NCI-H1048 (cell line): Measurements from ENCODE around the gene PLPP1.

ENCODE experiments used
- DNase-seq: peaks from one replicate; lab custom pipeline; 2025; lab: John Stamatoyannopoulos, UW

The PLPP1 gene

DNA sequence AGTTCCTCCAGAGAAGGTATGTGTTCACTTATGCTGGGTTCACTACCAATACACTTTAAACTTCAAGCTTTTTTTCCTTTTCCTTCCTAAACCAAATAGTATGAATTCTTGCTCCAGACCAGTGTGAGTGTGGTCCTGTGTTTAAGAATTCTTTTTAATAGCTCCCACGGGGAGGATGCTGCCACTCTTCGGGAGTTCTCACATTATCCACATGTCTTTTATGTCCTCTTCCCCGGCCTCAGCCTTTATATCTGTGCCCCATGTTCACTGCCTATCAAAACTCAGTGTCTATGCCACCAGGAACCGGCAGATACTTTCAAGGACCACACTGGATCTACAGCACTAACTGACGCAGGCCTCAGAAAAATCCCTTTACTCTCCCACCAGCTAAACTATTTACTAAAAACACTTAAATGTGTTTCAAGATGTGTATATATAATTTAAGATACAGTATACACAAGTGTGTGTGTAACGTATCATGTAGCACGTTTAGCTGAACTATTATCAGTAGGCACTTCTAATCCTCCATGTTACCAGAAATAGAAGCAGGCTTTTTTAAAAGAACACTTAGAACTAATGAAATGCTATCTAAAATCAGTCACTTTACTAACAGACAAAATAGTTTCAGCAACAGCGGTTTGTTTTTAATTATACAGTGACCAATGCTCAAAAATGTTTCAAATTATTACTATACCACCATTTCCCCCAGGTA lies 88.0 kb downstream of the PLPP1 start:
- no peak for DNase-seq

DNA sequence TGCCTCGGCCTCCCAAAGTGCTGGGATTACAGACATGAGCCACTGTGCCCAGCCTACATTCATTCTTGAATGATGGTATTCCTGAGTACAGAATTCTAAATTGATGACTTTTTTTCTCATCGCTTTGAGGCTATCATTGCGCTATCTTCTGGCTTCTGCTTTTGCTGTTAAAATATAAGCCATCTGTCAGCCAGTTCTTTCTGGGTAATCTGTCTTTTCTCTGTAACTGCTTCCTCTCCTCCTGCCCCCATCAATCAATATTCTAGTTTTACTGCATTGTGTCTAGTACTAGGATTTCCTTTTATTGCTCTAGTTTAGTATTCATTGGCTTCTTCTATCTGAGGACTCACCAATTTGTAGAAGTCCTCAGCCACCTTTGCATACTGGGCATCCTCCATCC lies 89.0 kb downstream of the PLPP1 start:
- no peak for DNase-seq

DNA sequence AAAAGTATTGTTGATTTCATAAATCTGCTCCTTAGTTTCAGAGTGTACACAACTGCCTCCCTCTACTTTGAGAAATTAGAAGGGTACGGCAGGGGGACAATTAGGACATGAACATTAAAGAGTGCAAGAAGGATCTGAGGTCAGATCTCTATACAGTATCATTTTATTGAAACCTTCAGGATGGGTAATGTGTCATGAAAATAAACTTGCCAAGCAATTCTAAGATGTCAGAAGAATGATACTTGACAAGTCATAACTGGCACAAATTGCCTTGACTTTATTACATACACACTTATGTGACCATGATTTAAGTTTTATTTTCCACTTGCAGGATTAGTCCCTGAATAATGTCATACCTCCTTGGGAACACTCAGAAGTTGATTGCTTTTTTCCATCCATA lies 92.8 kb downstream of the PLPP1 start:
- no peak for DNase-seq

DNA sequence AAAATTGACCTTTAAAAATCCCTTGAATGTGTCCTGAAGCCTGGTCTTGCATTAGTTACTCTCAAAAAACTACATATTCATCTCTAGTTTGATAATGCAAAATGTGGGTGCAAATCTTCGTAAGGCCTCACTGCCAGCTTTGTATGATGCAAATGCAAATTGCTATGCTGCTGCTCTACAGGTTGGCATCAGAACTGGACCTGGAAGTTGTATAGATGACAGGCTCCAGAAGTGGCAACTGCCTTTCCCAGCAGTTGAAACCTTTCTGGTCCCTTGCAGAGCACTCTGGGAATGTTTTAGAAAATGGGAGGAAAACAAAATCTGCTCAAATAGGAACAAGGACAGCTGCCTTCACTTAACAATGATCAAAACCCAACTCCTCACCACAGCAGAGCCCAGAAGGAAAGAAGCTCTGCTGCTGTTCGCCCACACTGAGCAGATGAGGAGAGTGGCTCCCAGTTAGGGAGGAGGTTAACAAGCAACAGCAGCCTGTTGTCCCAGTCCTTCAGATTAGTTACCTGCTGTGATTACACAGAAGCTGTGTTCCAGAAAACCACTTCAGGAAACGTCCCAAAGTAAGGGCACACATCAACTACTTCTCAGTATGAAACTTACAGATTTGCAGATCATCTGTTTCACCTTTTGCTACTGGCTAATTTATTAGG lies 93.5 kb downstream of the PLPP1 start:
- DNase-seq: no peak

DNA sequence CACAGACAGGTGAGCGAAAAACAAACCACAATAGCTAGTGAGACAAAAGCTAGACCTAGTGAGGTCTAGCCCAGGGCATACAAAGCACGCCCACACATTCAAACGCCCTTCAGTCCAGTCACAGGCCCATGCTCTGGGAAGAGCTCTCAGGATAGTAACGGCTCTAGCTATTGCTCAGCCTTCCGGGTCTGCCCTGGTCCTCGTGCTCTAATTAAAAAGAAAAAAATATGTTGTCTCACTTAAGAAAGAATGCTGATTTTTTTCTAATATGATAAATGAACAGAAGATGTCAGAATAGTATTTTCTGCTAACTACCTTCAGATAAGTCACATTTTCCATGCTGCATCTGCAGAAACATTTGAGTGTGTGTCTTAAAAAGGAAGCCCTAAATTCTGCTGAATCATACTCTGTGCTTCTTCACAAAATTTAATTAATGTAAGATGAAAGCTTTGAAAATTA lies 94.5 kb downstream of the PLPP1 start:
- DNase-seq: no peak

DNA sequence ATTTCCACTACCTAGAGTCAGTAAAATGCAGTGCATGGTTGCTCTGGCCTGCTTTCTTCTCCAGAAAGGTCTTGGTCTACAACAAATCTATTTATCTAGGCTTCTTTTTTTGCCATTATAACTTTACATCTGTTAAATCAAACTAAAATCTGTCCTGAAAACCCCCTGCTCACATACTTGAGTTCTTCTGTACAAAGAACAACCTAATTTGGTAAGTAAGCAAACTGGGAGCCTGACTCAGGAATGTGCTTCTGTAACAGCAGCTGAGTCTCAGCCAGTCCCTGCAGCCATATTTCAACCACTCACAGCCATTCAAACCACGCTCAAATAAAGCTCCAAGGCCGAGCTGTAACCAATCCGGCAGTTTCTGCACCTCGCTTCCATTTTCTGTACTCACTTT lies 95.8 kb downstream of the PLPP1 start:
- no peak for DNase-seq

DNA sequence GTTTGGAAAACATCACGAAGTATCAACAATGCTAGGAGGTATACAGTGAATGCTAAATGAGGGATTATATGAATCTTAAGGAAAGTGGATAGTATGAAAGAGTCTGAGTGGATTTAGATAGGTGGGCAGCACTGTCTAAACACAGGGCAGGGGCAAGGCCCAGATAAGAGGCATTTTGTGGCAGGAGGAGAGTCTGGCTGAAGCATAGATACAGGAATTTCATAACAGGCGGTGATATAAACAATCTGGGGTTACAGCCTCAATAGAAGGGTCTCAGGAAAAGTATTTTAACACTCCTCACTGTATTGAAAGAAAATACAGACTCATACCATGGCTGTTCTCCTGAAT lies 96.9 kb downstream of the PLPP1 start:
- DNase-seq: no peak

DNA sequence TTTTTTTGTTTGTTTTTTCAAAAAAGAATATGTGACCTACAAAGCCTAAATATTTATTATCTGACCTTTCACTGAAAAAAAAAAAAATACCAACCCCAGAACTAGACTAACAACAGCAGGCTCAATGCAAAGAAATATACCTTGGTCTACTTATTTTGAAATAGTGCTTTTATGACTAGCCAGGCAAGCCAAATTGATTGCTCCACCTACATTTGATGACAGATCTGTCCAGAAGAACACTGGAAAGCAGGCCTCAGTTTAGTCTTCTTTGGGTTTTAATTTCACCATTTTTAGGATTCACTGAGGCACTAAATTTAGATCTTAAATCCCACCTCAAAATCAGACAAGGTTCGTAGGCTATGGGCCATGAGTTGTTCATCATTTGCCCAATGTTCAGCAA lies 97.3 kb downstream of the PLPP1 start:
- no peak for DNase-seq

DNA sequence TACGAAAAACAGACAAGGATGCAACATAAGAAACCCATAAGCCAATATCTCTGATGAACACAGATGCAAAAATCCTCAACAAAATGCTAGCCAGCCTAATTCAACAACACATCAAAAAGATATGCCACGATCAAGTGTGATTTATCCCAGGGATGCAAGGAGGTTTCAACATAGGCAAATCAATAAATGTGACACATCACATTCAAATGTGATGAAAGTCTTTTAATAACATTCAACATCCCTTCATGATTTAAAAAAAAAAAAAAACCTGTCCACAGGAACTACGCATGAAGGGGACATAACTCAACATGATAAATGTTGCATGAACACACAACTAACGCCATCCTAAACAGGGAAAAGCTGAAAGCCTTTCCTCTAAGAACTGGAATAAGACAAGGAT lies 102.2 kb downstream of the PLPP1 start:
- no peak for DNase-seq

DNA sequence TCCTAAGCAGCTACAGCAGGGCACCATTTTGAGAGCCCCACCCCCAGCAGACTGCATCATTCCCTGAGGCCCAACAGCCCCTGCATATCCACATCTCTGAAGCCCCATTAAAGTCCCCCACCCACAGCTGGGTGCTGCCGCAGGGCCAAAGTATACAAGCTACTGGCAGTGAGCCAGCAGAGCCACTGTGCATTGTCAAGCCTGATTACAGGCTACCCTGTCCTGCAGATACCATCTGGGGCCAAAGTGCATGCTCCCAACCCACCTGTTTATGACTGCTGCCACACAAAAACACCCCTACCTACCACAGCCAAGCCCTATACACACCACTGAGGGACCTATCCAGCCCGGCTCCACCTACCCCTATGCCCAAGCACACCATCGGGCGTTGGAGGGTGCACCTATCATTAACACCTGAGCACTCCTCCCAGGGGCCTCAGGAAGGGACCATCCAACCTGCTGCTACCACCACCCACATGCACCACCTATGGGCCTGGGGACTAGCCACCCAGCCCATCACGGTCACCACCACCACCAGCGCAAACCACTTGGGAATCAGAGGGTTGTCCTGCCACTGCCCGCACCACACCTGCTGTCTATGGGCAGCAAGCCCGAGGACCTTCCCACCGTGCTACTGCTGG lies 105.0 kb downstream of the PLPP1 start:
- DNase-seq: no peak

DNA sequence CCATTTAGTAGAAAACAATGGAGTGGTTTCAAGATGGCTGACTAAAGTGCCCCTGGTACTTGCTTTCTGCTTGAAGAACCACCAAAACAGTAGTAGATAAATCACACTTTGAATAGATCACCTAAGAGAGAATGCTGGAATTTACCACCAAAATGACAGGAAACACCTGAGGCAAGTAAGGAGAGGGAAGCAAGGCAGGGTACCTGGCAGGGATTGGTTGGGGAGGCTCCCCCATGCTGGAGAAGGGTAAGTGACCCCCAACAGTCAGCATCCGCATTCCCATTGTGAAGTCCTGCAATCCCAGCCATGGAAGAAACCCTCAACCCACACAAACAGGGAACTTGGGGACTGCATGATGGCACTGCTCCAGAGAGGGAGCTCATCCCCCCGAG lies 105.5 kb downstream of the PLPP1 start:
- no peak for DNase-seq

DNA sequence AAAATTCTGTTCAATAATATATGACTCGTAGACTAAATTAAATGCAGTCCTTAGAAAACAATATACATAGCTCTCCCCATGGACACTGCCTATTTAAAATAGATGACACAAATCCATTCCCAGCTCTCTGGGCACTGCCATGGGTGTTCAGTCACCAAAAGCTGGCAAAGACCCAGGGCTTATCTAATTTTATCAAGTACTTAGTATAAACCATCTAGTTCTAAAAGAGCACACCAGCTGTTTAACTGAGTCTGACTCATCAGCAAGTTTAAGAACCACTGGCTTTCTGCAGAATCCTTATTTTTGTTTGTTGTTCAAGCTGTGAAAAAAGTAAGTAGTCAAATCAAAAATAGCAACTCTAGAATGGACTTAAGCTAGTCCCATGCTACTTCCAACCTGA lies 107.6 kb downstream of the PLPP1 start:
- DNase-seq: no peak

DNA sequence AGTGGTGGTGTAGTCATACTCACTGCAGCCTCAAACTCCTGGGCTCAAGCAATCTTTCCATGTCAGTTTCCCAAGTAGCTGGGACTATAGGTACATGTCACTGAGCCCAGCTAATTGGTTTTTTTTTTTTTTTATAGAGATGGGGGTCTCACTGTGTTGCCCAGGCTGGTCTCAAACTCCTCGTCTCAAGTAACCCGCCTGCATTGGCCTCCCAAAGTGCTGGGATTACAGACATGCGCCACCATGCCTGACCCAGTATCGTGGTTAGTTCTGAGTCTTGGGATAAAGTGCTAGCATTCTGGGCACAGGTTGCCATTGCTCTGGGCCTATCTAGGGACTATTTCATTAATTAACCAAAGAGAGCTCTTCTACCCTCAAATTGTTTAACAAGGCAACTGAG lies 108.3 kb downstream of the PLPP1 start:
- DNase-seq: no peak

DNA sequence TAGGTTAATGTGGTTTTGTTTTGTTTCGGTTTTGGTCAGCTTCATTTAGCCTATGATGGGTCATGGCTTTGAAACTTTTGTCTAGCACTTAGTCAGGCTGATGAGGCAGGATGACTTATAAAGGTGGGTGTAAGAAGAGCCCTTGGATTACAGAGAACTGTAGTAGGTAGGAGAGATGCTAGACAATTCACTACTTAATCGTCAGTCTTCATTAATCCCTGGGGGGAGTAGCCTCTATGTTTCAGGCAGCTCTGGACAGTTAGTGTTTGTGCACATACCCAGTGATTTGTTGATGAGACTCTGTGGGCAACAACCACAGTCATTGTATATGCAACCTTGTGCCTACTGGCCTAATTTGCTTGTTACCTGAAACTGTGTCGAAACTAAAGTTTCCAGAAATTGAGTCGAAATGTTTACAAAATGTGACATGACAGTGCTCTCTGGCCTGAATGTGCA lies 113.7 kb downstream of the PLPP1 start:
- no peak for DNase-seq

DNA sequence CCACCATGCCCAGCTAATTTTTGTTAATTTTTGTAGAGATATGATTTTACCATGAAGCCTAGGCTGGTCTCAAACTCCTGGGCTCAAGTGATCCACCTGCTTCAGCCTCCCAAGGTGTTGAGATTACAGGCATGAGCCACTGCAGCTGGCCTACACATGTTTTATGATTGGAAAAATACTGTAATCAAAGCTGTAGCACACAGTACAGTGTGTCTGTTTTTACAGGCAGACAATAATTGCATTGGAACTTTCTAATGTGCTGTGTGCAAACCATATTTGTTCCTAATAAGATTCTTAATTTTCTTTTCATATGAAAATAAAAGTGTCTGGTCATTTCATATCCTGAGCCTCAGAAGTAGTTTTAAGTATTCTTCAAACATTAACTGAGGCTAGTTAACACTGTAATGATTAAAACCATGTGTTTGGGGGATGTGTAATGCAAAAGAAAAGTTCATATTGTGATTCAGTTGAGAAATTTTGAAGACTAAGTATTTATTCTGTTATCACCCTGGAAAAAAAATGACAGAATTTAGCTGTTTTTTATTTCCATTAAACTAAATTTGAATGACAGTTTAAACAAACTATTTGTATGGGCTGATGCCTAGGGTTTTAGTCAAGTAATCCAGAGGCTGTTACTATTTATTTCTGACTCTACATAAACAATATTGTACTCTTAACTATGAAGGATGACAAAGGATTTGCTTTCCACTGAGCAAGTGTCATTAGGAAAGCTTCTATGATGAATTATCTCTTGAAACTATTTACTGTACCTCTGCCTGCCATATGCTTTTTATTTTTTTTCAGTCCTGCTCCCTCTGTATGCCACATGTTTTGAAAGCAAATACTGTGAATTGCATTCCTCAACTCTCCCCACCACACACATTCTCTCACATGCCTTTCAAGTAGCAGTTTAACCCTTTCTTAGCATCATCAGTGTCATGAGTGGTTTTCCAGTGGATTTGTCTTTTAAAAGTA lies 115.5 kb downstream of the PLPP1 start:
- DNase-seq: no peak

DNA sequence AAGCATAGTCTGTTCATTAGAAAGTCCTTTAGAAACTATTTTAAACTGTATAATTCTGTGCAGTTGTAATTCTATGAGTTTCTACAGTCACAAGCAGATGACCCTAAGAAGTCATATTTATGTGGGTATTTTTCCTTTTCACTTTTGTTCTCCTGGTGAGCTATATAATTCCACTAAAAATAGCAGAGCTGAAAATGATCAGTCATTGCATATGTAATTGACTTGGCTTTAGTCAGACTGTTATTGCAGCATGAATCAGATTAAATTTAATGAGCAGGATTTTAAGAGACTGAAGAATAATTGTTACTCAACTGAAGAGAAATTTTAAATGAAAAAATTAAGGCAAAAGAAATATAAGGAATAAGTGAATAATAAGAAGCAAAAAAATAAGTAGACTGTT lies 118.5 kb downstream of the PLPP1 start:
- DNase-seq: no peak

DNA sequence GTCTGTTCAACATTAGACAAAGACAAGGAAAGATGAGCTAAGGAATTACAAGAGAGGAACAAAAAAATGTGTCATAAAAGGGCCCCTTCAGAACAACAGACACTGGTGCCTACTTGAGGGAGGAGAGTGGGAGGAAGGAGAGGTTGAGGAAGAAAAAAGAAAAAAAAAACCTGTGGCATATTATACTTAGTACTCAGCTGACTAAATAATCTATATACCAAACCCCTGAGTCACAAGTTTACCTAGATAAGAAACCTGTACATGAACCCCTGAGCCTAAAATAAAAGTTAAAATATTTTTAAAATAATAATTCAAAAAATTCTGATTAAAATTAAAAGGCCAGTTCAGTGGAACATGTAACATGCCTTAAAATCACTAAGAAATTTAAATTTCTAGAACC lies 119.7 kb downstream of the PLPP1 start:
- no peak for DNase-seq

DNA sequence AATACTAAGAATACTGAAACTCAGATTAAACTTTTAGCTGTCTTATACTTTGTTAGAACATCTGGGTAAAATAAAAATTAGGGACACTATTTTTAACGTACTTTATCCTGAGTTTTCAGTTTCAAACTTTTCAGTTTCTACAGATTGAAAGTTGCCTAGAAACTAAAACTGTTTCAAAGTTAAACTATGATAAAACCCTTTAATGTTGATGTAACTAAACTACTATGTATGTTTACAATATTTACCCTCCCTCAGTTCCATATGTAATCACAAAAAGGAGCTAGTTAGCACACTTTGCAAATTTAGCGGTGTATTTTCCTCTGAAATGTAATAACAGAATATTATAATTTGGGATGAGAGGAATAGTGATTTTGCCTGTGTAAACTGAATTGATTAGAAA lies 121.1 kb downstream of the PLPP1 start:
- no peak for DNase-seq

DNA sequence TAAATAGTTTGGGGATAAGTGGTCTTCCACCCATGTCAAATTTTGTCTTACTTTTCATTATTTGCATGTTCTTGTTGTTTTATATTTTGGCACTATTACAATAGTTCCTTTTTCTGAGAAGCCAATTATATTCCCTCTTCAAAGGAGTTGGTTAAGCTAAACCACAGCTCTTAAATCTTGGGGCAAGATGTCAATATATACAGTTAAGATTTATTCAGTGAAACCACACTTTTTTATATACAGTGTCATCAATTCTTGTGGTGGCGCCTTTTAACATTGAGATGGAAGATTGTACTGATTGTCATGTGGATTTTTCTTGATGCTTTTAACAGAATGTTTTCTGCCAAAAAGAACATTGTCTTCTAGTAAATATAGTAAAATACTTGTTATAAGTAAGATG lies 122.9 kb downstream of the PLPP1 start:
- no peak for DNase-seq

DNA sequence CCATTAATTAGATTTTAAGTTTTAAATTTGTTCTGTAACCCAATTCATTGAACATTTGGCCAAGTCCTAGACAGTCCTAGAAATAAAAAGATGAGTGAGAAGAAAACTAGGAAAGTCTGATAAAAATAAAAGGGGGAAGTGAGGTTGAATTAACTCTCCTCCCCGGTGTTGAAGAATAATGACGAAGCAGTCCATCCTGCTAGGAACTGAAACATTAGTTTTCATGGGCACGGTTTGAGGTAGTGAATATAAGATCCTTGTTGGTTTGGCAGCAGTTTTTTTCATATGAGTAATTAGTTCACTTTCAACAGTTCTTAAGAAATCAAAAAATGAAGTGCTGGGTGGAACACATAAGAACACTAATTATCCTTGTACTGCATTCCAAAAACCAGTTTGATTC lies 123.9 kb downstream of the PLPP1 start:
- DNase-seq: no peak

DNA sequence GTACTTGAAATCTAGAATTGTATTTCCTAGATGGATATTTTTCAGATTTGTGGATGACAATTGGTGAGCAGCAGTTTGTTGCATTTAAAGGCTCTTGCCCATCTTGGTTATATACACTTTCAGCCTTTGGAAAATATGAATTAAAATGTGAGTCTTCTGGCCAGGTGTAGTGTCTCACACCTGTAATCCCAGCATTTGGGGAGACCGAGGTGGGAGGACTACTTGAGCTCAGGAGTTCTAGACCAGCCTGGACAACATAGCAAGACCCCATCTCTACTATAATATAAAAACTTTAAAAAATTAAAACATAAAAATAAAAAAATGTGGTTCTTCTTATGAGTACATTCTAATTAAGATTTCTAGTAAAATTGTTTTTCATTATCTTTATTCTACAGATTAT lies 125.0 kb downstream of the PLPP1 start:
- DNase-seq: no peak

DNA sequence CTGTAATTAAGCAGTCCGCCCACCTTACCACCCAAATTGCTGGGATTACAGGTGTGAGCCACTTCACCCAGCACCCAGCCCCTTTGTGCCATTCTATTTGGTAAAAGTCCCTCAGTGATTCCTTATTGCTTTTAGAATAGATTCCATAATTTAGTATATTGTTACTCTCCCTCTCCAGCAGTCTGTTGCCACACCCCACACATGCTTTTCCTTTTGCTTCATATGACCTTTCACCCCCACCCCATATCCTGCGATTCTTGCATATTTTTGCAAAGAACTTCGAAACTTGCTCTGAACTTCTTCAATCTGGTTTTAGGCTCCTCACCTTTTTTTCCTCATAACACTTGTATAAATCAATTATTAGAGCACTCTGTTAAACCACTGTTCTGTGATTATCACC lies 126.8 kb downstream of the PLPP1 start:
- DNase-seq: no peak
